Hepatocyte (in vitro differentiated cells): Measurements from ENCODE around the gene FOXN3. TPM values are rescaled to one million over a fixed set of nuclear protein-coding genes. Genes with fewer than 3 reads are reported as not detected.

Experiments
- DNase-seq: peaks from one replicate; pipeline ENCODE4 v3.0.0-alpha.2; 2016; ENCODE audit warnings: low spot score
- H2AFZ ChIP-seq: fragments of 200-600 bp; sonication (generic); 2 replicates; pipeline ENCODE4 v1.6.0; 2016; ENCODE audit warnings: antibody characterized with exemption, mild to moderate bottlenecking
- H3K27ac ChIP-seq: fragments of 200-600 bp; sonication (generic); 2 replicates; pipeline ENCODE4 v1.5.1; 2016; ENCODE audit warnings: mild to moderate bottlenecking
- H3K27me3 ChIP-seq: fragments of 200-600 bp; sonication (generic); 2 replicates; pipeline ENCODE4 v1.6.1; 2016
- H3K36me3 ChIP-seq: fragments of 200-600 bp; sonication (generic); replicated peaks from 2 replicates; pipeline ENCODE4 v1.5.1; 2016; ENCODE audit warnings: low read depth; ENCODE audit not compliant: insufficient read depth
- H3K4me1 ChIP-seq: fragments of 200-600 bp; sonication (generic); 2 replicates; pipeline ENCODE4 v1.5.1; 2016; ENCODE audit warnings: mild to moderate bottlenecking, moderate library complexity; ENCODE audit not compliant: insufficient read depth
- H3K4me2 ChIP-seq: fragments of 200-600 bp; sonication (generic); 2 replicates; pipeline ENCODE4 v1.6.0; 2016
- H3K4me3 ChIP-seq: fragments of 200-600 bp; sonication (generic); 2 replicates; pipeline ENCODE4 v1.5.1; 2016; ENCODE audit warnings: mild to moderate bottlenecking
- H3K79me2 ChIP-seq: fragments of 200-600 bp; sonication (generic); 2 replicates; pipeline ENCODE4 v1.6.0; 2017; ENCODE audit warnings: mild to moderate bottlenecking
- H3K9me2 ChIP-seq: fragments of 200-600 bp; sonication (generic); replicated peaks from 2 replicates; pipeline ENCODE4 v1.6.0; 2017; ENCODE audit warnings: mild to moderate bottlenecking; ENCODE audit not compliant: insufficient read depth
- H3K9me3 ChIP-seq: fragments of 200-600 bp; sonication (generic); 2 replicates; pipeline ENCODE4 v1.5.1; 2016; ENCODE audit warnings: low read depth, mild to moderate bottlenecking
- H4K20me1 ChIP-seq: fragments of 200-600 bp; sonication (generic); 2 replicates; pipeline ENCODE4 v1.6.0; 2016; ENCODE audit warnings: mild to moderate bottlenecking; ENCODE audit not compliant: insufficient read depth, poor library complexity, severe bottlenecking
- CTCF ChIP-seq: fragments of 200-600 bp; sonication (generic); IDR thresholded peaks from 2 replicates; pipeline ENCODE4 v1.5.1; 2016; ENCODE audit warnings: antibody characterized with exemption, mild to moderate bottlenecking; ENCODE audit not compliant: poor library complexity
- EZH2 ChIP-seq: fragments of 200-600 bp; sonication (generic); IDR thresholded peaks from 2 replicates; pipeline ENCODE4 v1.6.1; 2016; ENCODE audit warnings: antibody characterized with exemption, mild to moderate bottlenecking, borderline replicate concordance
- EZH2phosphoT487 ChIP-seq: fragments of 200-600 bp; sonication (generic); IDR thresholded peaks from one replicate; pipeline ENCODE4 v1.6.1; 2018; ENCODE audit warnings: antibody characterized with exemption, mild to moderate bottlenecking, low read depth, moderate library complexity; ENCODE audit not compliant: unreplicated experiment, severe bottlenecking
- WGBS: methylation state at CpG from one replicate; pipeline ENCODE4 v1.1.6; 2016; ENCODE audit warnings: low lambda C conversion rate; ENCODE audit errors: missing lambda C conversion rate; 5-methylcytosine and 5-hydroxymethylcytosine counted together
- polyA plus RNA-seq: library from polyadenylated mRNA; unstranded; fragments of >200 nt; fragmentation: Nextera tagmentation; extraction: Ambion mirVana; gene quantifications from 2 replicates; pipeline ENCODE4 v1.2.1, GENCODE V29; 2016
- total RNA-seq: library from RNA; depleted of rRNA; stranded (reverse); fragments of >200 nt; gene quantifications from 2 replicates; pipeline ENCODE4 v1.2.3, GENCODE V29; 2014

Gene FOXN3
- total and polyA plus RNA-seq, 2 experiments from 2014 or later, result 42.2 to 47.6 TPM

- Histone ChIP-seq H3K36me3 (no peaks in the 10 kb centered on the region), H3K27ac (no peak overlapping the region), H3K4me3 (no peak overlapping the region), H3K9me2 (no peaks in the 10 kb centered on the region), H3K79me2 (peaks cover 31% of the 10 kb centered on the region), H3K4me2 (no peak overlapping the region), H4K20me1 (peaks cover 2% of the 10 kb centered on the region), H2AFZ (no peak overlapping the region), H3K4me1 (peaks cover 9% of the 10 kb centered on the region), H3K9me3 (no peaks in the 10 kb centered on the region), H3K27me3 (no peaks in the 10 kb centered on the region)
- no peak for DNase-seq
- TF ChIP-seq EZH2, result no peak
- no peak for TF ChIP-seq EZH2phosphoT487
- TF ChIP-seq CTCF, result no peak
- WGBS, result 98% methylated on average over 2 of the region's 2 CpGs
Measured at GRCh38 chr14:89233184-89233583, 183.8 kb downstream of the FOXN3 start.

- no peaks in the 10 kb centered on the region for H3K9me2 ChIP-seq
- H3K4me3 ChIP-seq, result no peak overlapping the region
- no peak overlapping the region for H3K27ac ChIP-seq
- no peaks in the 10 kb centered on the region for H3K36me3 ChIP-seq
- no peak for TF ChIP-seq EZH2phosphoT487
- TF ChIP-seq EZH2, result no peak
- no peak for TF ChIP-seq CTCF
- H2AFZ ChIP-seq, result no peak overlapping the region
- no peak for DNase-seq
- peaks cover 6% of the 10 kb centered on the region for H4K20me1 ChIP-seq
- no peaks in the 10 kb centered on the region for H3K9me3 ChIP-seq
- 72% methylated on average over 18 of the region's 18 CpGs for WGBS
- H3K79me2 ChIP-seq, result peaks cover 35% of the 10 kb centered on the region
- H3K4me1 ChIP-seq, result peaks cover 9% of the 10 kb centered on the region
- H3K4me2 ChIP-seq, result no peak overlapping the region
- no peaks in the 10 kb centered on the region for H3K27me3 ChIP-seq
Measured at GRCh38 chr14:89232265-89233070, 184.6 kb downstream of the FOXN3 start.

- H3K79me2 ChIP-seq, result peaks cover 32% of the 10 kb centered on the region
- no peak for TF ChIP-seq CTCF
- no peak for TF ChIP-seq EZH2
- no peak overlapping the region for H3K4me3 ChIP-seq
- peaks cover 6% of the 10 kb centered on the region for H4K20me1 ChIP-seq
- no peaks in the 10 kb centered on the region for H3K27me3 ChIP-seq
- no peaks in the 10 kb centered on the region for H3K9me3 ChIP-seq
- no peak for DNase-seq
- 98% methylated on average over 15 of the region's 15 CpGs for WGBS
- H3K4me1 ChIP-seq, result peaks cover 9% of the 10 kb centered on the region
- H3K36me3 ChIP-seq, result no peaks in the 10 kb centered on the region
- H3K27ac ChIP-seq, result no peak overlapping the region
- H3K9me2 ChIP-seq, result no peaks in the 10 kb centered on the region
- H2AFZ ChIP-seq, result no peak overlapping the region
- no peak overlapping the region for H3K4me2 ChIP-seq
Measured at GRCh38 chr14:89231426-89232113, 185.5 kb downstream of the FOXN3 start.
